ENCODE results near the gene TNFRSF4. TPM values are rescaled to one million over a fixed set of nuclear protein-coding genes. Genes with fewer than 3 reads are reported as not detected.

The TNFRSF4 gene
- total RNA-seq, 1 experiment from 2014 or later: 0.88 TPM

- no peak for DNase-seq (ENCODE audit: low read depth)
Observed at GRCh38 chr1:1219341-1219740, 5.4 kb upstream of the TNFRSF4 start.

- DNase-seq (ENCODE audit: low read depth): no peak
Observed at GRCh38 chr1:1218524-1219200, 4.7 kb upstream of the TNFRSF4 start.

- DNase-seq (ENCODE audit: low read depth): peak; percentile 19
Observed at GRCh38 chr1:1217621-1218523, 3.9 kb upstream of the TNFRSF4 start.

GRCh38 chr1:1216770-1217620 is 3.0 kb upstream of the TNFRSF4 start:
- DNase-seq (ENCODE audit: low read depth): no peak

GRCh38 chr1:1215881-1216605 is 2.1 kb upstream of the TNFRSF4 start:
- no peak for DNase-seq (ENCODE audit: low read depth)

- no peak for DNase-seq (ENCODE audit: low read depth)
Observed at GRCh38 chr1:1215080-1215676, 1.2 kb upstream of the TNFRSF4 start.

- no peak for DNase-seq (ENCODE audit: low read depth)
Observed at GRCh38 chr1:1212780-1213344, 1.1 kb downstream of the TNFRSF4 start.

- DNase-seq (ENCODE audit: low read depth): no peak
Observed at GRCh38 chr1:1211541-1212441, 2.2 kb downstream of the TNFRSF4 start.

- no peak for DNase-seq (ENCODE audit: low read depth)
Observed at GRCh38 chr1:1210726-1211540, 3.0 kb downstream of the TNFRSF4 start.

- DNase-seq (ENCODE audit: low read depth): no peak
Observed at GRCh38 chr1:1208713-1209433, 5.1 kb downstream of the TNFRSF4 start.

- DNase-seq (ENCODE audit: low read depth): no peak
Observed at GRCh38 chr1:1207571-1207892, 6.4 kb downstream of the TNFRSF4 start.

GRCh38 chr1:1206966-1207531 is 6.9 kb downstream of the TNFRSF4 start:
- no peak for DNase-seq (ENCODE audit: low read depth)

GRCh38 chr1:1206376-1206965 is 7.5 kb downstream of the TNFRSF4 start, which contains the start of gene TNFRSF18:
TSS of gene TNFRSF18 (minus strand) at chr1:1206592. CDS start at chr1:1206571, 21 bp downstream.
- DNase-seq (ENCODE audit: low read depth): no peak

- DNase-seq (ENCODE audit: low read depth): no peak
Observed at GRCh38 chr1:1205769-1206375, 8.1 kb downstream of the TNFRSF4 start.

GRCh38 chr1:1204998-1205768 is 8.8 kb downstream of the TNFRSF4 start:
- no peak for DNase-seq (ENCODE audit: low read depth)
